H9 (cell line): ENCODE measurements around the gene RGPD3. TPM values are rescaled to one million over a fixed set of nuclear protein-coding genes. Genes with fewer than 3 reads are reported as not detected.

ENCODE experiments used
- DNase-seq: peaks from one replicate; pipeline ENCODE4 v3.0.0-alpha.2; 2017
- H2AFZ ChIP-seq: one replicate; pipeline ENCODE4 v1.6.1; 2013; ENCODE audit warnings: mild to moderate bottlenecking, low read length, control low read depth, moderate library complexity
- H2AK5ac ChIP-seq: 2 replicates; pipeline ENCODE4 v1.6.1; 2013; ENCODE audit warnings: low read length, control low read depth, mixed read lengths; ENCODE audit not compliant: insufficient read length
- H2BK120ac ChIP-seq: one replicate; pipeline ENCODE4 v1.6.1; 2013; ENCODE audit warnings: low read depth, mild to moderate bottlenecking, low read length, control low read depth, inconsistent platforms; ENCODE audit not compliant: poor library complexity, severe bottlenecking
- H2BK12ac ChIP-seq: 2 replicates; pipeline ENCODE4 v1.6.1; 2013; ENCODE audit warnings: low read length, control low read depth, mixed read lengths, low read depth; ENCODE audit not compliant: insufficient read length
- H2BK15ac ChIP-seq: 2 replicates; pipeline ENCODE4 v1.6.1; 2013; ENCODE audit warnings: low read depth, low read length, control low read depth
- H2BK20ac ChIP-seq: one replicate; pipeline ENCODE4 v1.6.1; 2013; ENCODE audit warnings: low read depth, mild to moderate bottlenecking, low read length, control low read depth, inconsistent platforms; ENCODE audit not compliant: poor library complexity, severe bottlenecking
- H2BK5ac ChIP-seq: 2 replicates; pipeline ENCODE4 v1.6.1; 2013; ENCODE audit warnings: low read length, control low read depth, mixed read lengths; ENCODE audit not compliant: insufficient read length
- H3K14ac ChIP-seq: 2 replicates; pipeline ENCODE4 v1.6.1; 2013; ENCODE audit warnings: low read length, control low read depth; ENCODE audit not compliant: insufficient read depth
- H3K18ac ChIP-seq: 2 replicates; pipeline ENCODE4 v1.6.1; 2013; ENCODE audit warnings: low read depth, mild to moderate bottlenecking, mixed read lengths, low read length, control low read depth; ENCODE audit not compliant: insufficient read length
- H3K23ac ChIP-seq: 2 replicates; pipeline ENCODE4 v1.6.1; 2013; ENCODE audit warnings: low read length, control low read depth, mixed read lengths, low read depth; ENCODE audit not compliant: insufficient read length
- H3K23me2 ChIP-seq: 2 replicates; pipeline ENCODE4 v1.6.1; 2013; ENCODE audit warnings: low read depth, mild to moderate bottlenecking, mixed read lengths, low read length, control low read depth; ENCODE audit not compliant: insufficient read length, poor library complexity, severe bottlenecking
- H3K27ac ChIP-seq: 2 replicates; pipeline ENCODE4 v1.5.1; 2013; ENCODE audit warnings: low read length, control low read depth, mixed read lengths, low read depth; ENCODE audit not compliant: insufficient read length
- H3K27me3 ChIP-seq: 2 replicates; pipeline ENCODE4 v1.6.1; 2013; ENCODE audit warnings: low read length, control low read depth, inconsistent platforms; ENCODE audit not compliant: insufficient read depth
- H3K4ac ChIP-seq: 2 replicates; pipeline ENCODE4 v1.6.1; 2013; ENCODE audit warnings: low read depth, mild to moderate bottlenecking, control low read depth, inconsistent platforms, low read length, moderate library complexity
- H3K4me1 ChIP-seq: 2 replicates; pipeline ENCODE4 v1.6.1; 2013; ENCODE audit warnings: low read length, control low read depth, inconsistent platforms; ENCODE audit not compliant: insufficient read depth
- H3K4me2 ChIP-seq: 2 replicates; pipeline ENCODE4 v1.6.1; 2013; ENCODE audit warnings: low read length, control low read depth, mixed read lengths; ENCODE audit not compliant: insufficient read length, insufficient read depth
- H3K56ac ChIP-seq: 2 replicates; pipeline ENCODE4 v1.6.1; 2013; ENCODE audit warnings: low read depth, mild to moderate bottlenecking, mixed read lengths, low read length, control low read depth; ENCODE audit not compliant: insufficient read length
- H3K79me1 ChIP-seq: 2 replicates; pipeline ENCODE4 v1.6.1; 2013; ENCODE audit warnings: low read depth, mild to moderate bottlenecking, moderate library complexity, low read length, control low read depth, inconsistent platforms; ENCODE audit not compliant: insufficient read depth, poor library complexity, severe bottlenecking
- H3K79me2 ChIP-seq: 2 replicates; pipeline ENCODE4 v1.6.1; 2013; ENCODE audit warnings: low read length, control low read depth, inconsistent platforms; ENCODE audit not compliant: insufficient read depth
- H3K9ac ChIP-seq: 2 replicates; pipeline ENCODE4 v1.6.1; 2013; ENCODE audit warnings: low read length, control low read depth, mixed read lengths; ENCODE audit not compliant: insufficient read length; ENCODE audit errors: extremely low read depth
- H3K9me3 ChIP-seq: one replicate; pipeline ENCODE4 v1.6.1; 2013; ENCODE audit warnings: low read depth, low read length, inconsistent platforms; ENCODE audit not compliant: control insufficient read depth
- H3T11ph ChIP-seq: one replicate; pipeline ENCODE4 v1.6.1; 2013; ENCODE audit warnings: mild to moderate bottlenecking, low read length, control low read depth, inconsistent platforms
- H4K20me1 ChIP-seq: one replicate; pipeline ENCODE4 v1.6.1; 2013; ENCODE audit not compliant: control insufficient read depth, insufficient read length, insufficient read depth
- H4K5ac ChIP-seq: 2 replicates; pipeline ENCODE4 v1.6.1; 2013; ENCODE audit warnings: low read depth, mild to moderate bottlenecking, mixed read lengths, low read length, control low read depth; ENCODE audit not compliant: insufficient read length
- H4K8ac ChIP-seq: replicated peaks from 2 replicates; pipeline ENCODE4 v1.6.1; 2013; ENCODE audit warnings: low read length, control low read depth, mixed read lengths, low read depth; ENCODE audit not compliant: insufficient read length
- H4K91ac ChIP-seq: 2 replicates; pipeline ENCODE4 v1.6.1; 2013; ENCODE audit warnings: low read depth, mild to moderate bottlenecking, moderate library complexity, mixed read lengths, low read length, control low read depth; ENCODE audit not compliant: insufficient read length
- H3K27ac Mint-ChIP-seq, 3 experiments: 2 replicates in 2 of 3; 3 replicates in 1 of 3; pipeline ENCODE4 v1.8.0; 2020 to 2021; ENCODE audit warnings: mixed read lengths in 3 of 3, mild to moderate bottlenecking in 1 of 3, moderate library complexity in 1 of 3
- H3K27me3 Mint-ChIP-seq: 2 replicates; pipeline ENCODE4 v1.8.0; 2021; ENCODE audit warnings: low read depth, mild to moderate bottlenecking, moderate library complexity, mixed read lengths
- H3K36me3 Mint-ChIP-seq, 3 experiments: 2 replicates in 2 of 3; 3 replicates in 1 of 3; pipeline ENCODE4 v1.8.0; 2020 to 2021; ENCODE audit warnings: low read depth in 3 of 3, mixed read lengths in 3 of 3; ENCODE audit not compliant: insufficient read depth in 1 of 3
- H3K4me1 Mint-ChIP-seq, 2 experiments: 2 replicates each; pipeline ENCODE4 v1.8.0; 2020; ENCODE audit warnings: mixed read lengths in 2 of 2
- H3K4me3 Mint-ChIP-seq, 2 experiments: 2 replicates in 1 of 2; 3 replicates in 1 of 2; pipeline ENCODE4 v1.8.0; 2020 to 2021; ENCODE audit warnings: mild to moderate bottlenecking in 2 of 2, mixed read lengths in 2 of 2, moderate library complexity in 1 of 2
- H3K9me3 Mint-ChIP-seq, 2 experiments: 2 replicates in 1 of 2; 3 replicates in 1 of 2; pipeline ENCODE4 v1.8.0; 2020; ENCODE audit warnings: mild to moderate bottlenecking in 2 of 2, mixed read lengths in 2 of 2, moderate library complexity in 1 of 2
- CTCF ChIP-seq: fragments of 200-600 bp; sonication (generic); conservative IDR thresholded peaks from 3 replicates; pipeline ENCODE4 v1.8.0; 2021; ENCODE audit warnings: antibody characterized with exemption, mild to moderate bottlenecking
- WGBS: extraction: QIAGEN DNeasy Blood & Tissue Kit; methylation state at CpG from one replicate; pipeline ENCODE4 v1.1.7; 2013; ENCODE audit warnings: missing lambda C conversion rate, low lambda C conversion rate, mixed read lengths; ENCODE audit not compliant: insufficient read length; ENCODE audit errors: extremely low coverage; 5-methylcytosine and 5-hydroxymethylcytosine counted together
- total RNA-seq: library from RNA; stranded (reverse); gene quantifications from 2 replicates; pipeline ENCODE4 v1.2.1, GENCODE V29; 2021

The RGPD3 gene
- total RNA-seq, 1 experiment from 2014 or later, result 0.15 TPM

GRCh38 chr2:106342831-106343251 is 125.4 kb downstream of the RGPD3 start:
- Histone ChIP-seq H3T11ph (no peak overlapping the region), H3K4me1 (no peaks in the 10 kb centered on the region), H2AFZ (no peak overlapping the region), H4K5ac (no peak overlapping the region), H3K56ac (no peak overlapping the region), H3K4me2 (no peak overlapping the region), H3K23me2 (no peaks in the 10 kb centered on the region), H2AK5ac (no peak overlapping the region), H2BK120ac (no peak overlapping the region), H4K20me1 (no peaks in the 10 kb centered on the region), H2BK12ac (no peak overlapping the region), H2BK20ac (no peak overlapping the region), H3K9me3 (no peaks in the 10 kb centered on the region), H2BK5ac (no peak overlapping the region), H4K91ac (no peak overlapping the region), H4K8ac (no peak overlapping the region), H3K9ac (no peak overlapping the region), H3K27me3 (no peaks in the 10 kb centered on the region), H3K27ac (no peak overlapping the region), H3K79me1 (no peaks in the 10 kb centered on the region), H2BK15ac (no peak overlapping the region), H3K14ac (no peak overlapping the region), H3K18ac (no peak overlapping the region), H3K4ac (no peak overlapping the region), H3K79me2 (no peaks in the 10 kb centered on the region), H3K23ac (no peak overlapping the region)
- no peak overlapping the region for H3K4me3 Mint-ChIP-seq
- TF ChIP-seq CTCF, result no peak
- no peaks in the 10 kb centered on the region; the same call in 1 of the 2 replicates for H3K27me3 Mint-ChIP-seq
- H3K36me3 Mint-ChIP-seq, result no peaks in the 10 kb centered on the region
- H3K9me3 Mint-ChIP-seq, result no peaks in the 10 kb centered on the region; a peak in 1 of 5 replicates
- H3K4me1 Mint-ChIP-seq, result peaks cover 0 to 7% of the 10 kb centered on the region in 2 experiments; a peak in 2 of 4 replicates
- no peak for DNase-seq
- H3K27ac Mint-ChIP-seq, result no peak overlapping the region
- no CpG with 5 or more reads among the region's 25 CpGs for WGBS
